ENCODE measurements around the gene EFNA2. TPM values are rescaled to one million over a fixed set of nuclear protein-coding genes. Genes with fewer than 3 reads are reported as not detected.

Gene EFNA2
- total and polyA plus RNA-seq, 9 donors: 0.42 to 4.5 (median 2.3) TPM

DNA sequence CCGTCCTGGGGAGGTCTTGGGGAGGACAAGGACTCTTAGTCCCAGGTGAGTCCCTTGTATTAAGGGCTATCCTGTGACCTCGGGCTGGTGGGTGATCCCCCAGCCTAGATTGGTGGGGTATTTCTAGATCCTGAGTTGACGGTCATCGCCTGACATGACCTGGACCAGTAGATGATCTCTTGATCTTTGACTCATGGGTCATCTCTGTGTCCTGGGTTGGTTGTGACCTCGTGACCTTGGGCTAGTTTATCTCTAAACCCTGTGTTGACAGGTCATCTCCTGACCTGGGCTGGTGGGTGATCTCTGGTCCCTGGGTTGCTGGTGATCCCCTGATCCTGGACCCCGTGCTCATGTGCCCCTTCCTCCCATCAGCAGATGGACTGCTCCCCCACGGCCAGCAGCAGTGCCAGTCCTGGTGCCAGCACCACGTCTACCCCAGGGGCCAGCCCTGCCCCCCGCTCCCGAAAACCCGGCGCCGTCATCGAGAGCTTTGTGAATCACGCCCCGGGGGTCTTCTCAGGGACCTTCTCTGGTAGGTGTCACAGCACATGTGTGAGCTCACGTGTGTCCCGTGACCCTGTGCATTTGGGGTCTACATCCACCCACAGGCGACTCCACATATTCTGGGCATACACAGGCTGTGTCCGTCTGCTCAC lies 31.0 kb upstream of the EFNA2 start:
- Histone ChIP-seq H3K27me3 (ENCODE audit: control insufficient read depth, insufficient read depth, low read length) (no peaks in the 10 kb centered on the region), H3K27ac (ENCODE audit: low read length) (no peak overlapping the region), H3K4me1 (ENCODE audit: control insufficient read depth, insufficient read depth, low read length) (peaks cover 71% of the 10 kb centered on the region), H3K36me3 (ENCODE audit: control insufficient read depth, insufficient read depth, low read length) (peaks cover 59% of the 10 kb centered on the region), H3K4me3 (ENCODE audit: low read length) (no peak overlapping the region), H3K9me3 (replicated peaks; ENCODE audit: control insufficient read depth, low read depth, low read length) (no peaks in the 10 kb centered on the region)
- no peak for DNase-seq
- 88% methylated on average over 20 of the region's 20 CpGs for WGBS (ENCODE audit: insufficient coverage)

DNA sequence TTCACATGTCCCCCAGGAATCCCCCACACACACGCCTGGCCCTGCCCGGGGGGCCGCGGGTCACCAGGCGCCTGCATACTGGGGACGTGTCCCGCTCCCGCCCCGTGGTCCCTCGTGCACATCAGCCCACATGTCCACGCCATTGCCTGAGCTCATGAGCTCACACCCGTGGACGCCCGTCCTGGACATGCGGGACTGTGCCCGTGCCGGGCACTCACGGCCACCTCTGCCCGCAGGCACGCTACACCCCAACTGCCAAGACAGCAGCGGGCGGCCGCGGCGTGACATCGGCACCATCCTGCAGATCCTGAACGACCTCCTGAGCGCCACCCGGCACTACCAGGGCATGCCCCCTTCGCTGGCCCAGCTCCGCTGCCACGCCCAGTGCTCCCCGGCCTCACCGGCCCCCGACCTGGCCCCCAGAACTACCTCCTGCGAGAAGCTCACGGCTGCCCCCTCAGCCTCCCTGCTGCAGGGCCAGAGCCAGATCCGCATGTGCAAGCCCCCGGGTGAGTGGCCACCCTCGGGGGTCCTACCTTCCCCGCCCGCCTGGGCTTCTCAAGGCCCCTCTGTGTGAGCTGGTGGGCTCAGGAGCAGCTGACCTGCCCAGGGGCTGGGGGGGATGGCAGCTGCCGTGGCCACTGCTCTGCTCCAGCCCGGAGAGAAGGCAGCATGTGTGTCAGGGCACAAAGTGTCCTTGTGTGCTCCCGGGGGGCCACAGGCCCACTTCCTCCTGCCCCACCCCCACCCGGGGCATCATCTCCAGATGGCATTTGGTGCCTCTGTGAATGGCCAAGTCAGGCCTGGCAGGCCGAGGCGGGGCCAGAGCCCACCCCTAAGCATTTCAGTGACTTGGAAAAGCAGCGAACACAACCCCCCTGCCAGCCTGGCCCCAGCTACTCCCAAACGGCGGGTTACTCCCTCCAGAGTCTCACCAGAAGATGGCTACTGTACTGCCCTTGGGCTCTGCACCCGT lies 30.2 kb upstream of the EFNA2 start:
- H3K36me3 ChIP-seq (ENCODE audit: control insufficient read depth, insufficient read depth, low read length): peaks cover 59% of the 10 kb centered on the region
- H3K27ac ChIP-seq (ENCODE audit: low read length): peak overlapping the region; percentile 9
- WGBS (ENCODE audit: insufficient coverage): 89% methylated on average over 46 of the region's 52 CpGs
- DNase-seq: peak; percentile 53
- peaks cover 79% of the 10 kb centered on the region for H3K4me1 ChIP-seq (ENCODE audit: control insufficient read depth, insufficient read depth, low read length)
- no peaks in the 10 kb centered on the region for H3K9me3 ChIP-seq (replicated peaks; ENCODE audit: control insufficient read depth, low read depth, low read length)
- H3K27me3 ChIP-seq (ENCODE audit: control insufficient read depth, insufficient read depth, low read length): no peaks in the 10 kb centered on the region
- no peak overlapping the region for H3K4me3 ChIP-seq (ENCODE audit: low read length)

DNA sequence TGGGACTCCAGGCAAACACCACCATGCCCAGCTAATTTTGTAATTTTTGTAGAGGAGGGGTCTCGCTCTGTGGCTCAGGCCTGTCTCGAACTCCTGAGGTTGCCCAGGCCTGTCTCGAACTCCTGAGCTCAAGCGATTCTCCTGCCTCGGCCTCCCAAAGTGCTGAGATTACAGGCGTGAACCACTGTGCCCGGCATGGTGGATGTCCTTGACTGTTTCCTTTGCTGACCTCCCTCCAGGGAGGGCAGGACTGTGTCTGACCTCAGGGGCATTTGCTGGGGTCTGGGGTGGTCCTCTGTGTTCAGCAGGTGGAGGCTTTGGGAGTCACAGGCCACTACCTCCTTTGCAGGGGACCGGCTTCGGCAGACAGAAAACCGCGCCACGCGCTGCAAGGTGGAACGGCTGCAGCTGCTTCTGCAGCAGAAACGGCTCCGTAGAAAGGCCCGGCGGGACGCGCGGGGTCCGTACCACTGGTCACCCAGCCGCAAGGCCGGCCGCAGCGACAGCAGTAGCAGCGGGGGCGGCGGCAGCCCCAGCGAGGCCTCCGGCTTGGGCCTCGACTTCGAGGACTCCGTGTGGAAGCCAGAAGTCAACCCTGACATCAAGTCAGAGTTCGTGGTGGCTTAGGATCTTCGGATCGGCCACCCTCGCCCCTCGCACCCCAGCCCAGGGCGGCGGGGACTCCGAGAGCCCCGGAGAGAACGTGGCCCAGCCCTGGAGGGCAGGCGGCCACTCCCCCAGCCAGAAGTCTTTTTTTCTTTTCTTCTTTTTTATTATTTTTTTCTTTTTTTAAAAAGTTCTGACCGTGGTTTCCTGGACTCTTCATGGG lies 28.8 kb upstream of the EFNA2 start:
- Histone ChIP-seq H3K36me3 (ENCODE audit: control insufficient read depth, insufficient read depth, low read length) (peaks cover 52% of the 10 kb centered on the region), H3K4me1 (ENCODE audit: control insufficient read depth, insufficient read depth, low read length) (peaks cover 81% of the 10 kb centered on the region), H3K9me3 (replicated peaks; ENCODE audit: control insufficient read depth, low read depth, low read length) (no peaks in the 10 kb centered on the region), H3K27ac (ENCODE audit: low read length) (no peak overlapping the region), H3K4me3 (ENCODE audit: low read length) (no peak overlapping the region), H3K27me3 (ENCODE audit: control insufficient read depth, insufficient read depth, low read length) (no peaks in the 10 kb centered on the region)
- no peak for DNase-seq
- 75% methylated on average over 35 of the region's 46 CpGs for WGBS (ENCODE audit: insufficient coverage)

DNA sequence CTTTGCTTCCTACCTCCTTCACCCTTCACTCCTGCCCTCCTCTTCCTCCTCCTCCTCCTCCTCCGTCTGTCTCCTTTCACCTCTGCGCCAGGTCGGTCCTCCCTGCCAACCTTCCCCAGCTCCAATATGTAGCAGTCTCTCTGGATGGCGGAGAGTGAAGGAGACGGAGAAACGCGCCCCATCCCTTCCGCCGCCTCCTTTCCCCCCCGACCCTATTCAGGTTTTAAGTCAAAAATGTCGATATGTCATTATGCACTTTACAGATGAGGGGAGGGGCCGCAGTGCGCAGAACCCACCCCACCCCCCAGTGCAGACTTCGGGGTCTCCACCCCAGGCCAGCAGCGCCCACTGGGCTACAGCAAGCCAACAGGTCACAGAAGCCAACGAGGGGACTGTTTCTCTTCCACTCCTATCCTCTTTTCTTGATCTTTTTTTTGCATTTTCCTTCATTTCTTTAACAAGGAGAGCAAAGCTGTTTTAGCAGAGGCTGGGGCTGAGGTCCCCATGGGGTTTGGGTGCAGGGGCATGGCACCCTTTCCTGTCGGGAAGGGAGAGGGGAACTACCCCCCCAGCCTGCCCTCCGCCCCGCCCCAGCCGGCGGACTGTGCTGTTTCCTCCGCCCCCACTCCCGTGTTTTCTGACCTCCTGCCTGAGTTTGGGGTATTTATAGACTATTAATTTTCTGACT lies 28.1 kb upstream of the EFNA2 start:
- 67% methylated on average over 4 of the region's 23 CpGs for WGBS (ENCODE audit: insufficient coverage)
- H3K4me3 ChIP-seq (ENCODE audit: low read length): no peak overlapping the region
- peak overlapping the region; percentile 31 for H3K27ac ChIP-seq (ENCODE audit: low read length)
- H3K36me3 ChIP-seq (ENCODE audit: control insufficient read depth, insufficient read depth, low read length): peaks cover 51% of the 10 kb centered on the region
- no peaks in the 10 kb centered on the region for H3K27me3 ChIP-seq (ENCODE audit: control insufficient read depth, insufficient read depth, low read length)
- DNase-seq: no peak
- H3K4me1 ChIP-seq (ENCODE audit: control insufficient read depth, insufficient read depth, low read length): peaks cover 81% of the 10 kb centered on the region
- H3K9me3 ChIP-seq (replicated peaks; ENCODE audit: control insufficient read depth, low read depth, low read length): no peaks in the 10 kb centered on the region

DNA sequence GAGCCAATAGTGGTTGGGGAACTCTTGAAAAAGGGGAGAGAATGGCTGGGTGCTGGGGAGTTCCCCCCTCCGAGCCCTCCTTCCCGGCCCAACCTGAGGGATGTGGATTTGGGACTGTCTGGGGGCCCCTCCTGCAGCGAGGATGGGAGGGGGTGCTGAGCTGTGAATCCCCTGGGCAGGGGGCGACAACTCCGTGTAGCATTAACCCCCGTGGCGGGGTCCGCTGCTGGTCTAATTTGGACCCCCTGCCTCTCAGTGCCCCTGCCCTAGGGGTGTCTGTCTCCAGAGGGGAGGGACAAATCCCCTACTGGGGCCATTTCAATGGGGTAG lies 27.5 kb upstream of the EFNA2 start:
- Histone ChIP-seq H3K36me3 (ENCODE audit: control insufficient read depth, insufficient read depth, low read length) (peaks cover 51% of the 10 kb centered on the region), H3K9me3 (replicated peaks; ENCODE audit: control insufficient read depth, low read depth, low read length) (no peaks in the 10 kb centered on the region), H3K27ac (ENCODE audit: low read length) (peak overlapping the region; percentile 31), H3K27me3 (ENCODE audit: control insufficient read depth, insufficient read depth, low read length) (no peaks in the 10 kb centered on the region), H3K4me1 (ENCODE audit: control insufficient read depth, insufficient read depth, low read length) (peaks cover 81% of the 10 kb centered on the region), H3K4me3 (ENCODE audit: low read length) (no peak overlapping the region)
- 64% methylated on average over 3 of the region's 8 CpGs for WGBS (ENCODE audit: insufficient coverage)
- DNase-seq: no peak

DNA sequence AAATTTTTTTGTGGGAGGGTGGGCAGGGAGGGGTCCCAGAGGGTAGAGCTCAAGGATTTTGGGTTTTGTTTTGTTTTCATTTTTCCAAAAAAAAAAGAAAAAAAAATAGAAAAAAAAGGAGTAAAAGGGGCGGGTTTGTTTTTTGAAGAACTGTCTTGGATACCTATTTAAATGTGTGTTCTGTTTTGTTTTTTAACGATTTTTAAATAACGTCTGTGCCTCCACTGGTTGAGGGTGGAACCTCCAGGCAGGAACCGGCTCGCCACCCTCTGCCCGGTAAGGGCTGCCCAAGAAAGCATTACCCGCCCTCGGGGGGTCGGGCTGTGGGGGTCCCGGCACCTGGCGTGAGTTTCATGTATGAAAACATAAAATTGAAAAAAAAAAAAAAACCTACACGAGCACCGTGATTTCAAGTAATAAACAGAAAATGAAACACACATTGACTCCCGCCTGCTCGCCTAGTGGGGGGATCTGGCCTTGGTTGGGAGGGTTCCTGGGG lies 26.9 kb upstream of the EFNA2 start:
- WGBS (ENCODE audit: insufficient coverage): 43% methylated on average over 2 of the region's 15 CpGs
- Histone ChIP-seq H3K36me3 (ENCODE audit: control insufficient read depth, insufficient read depth, low read length) (peaks cover 45% of the 10 kb centered on the region), H3K4me1 (ENCODE audit: control insufficient read depth, insufficient read depth, low read length) (peaks cover 77% of the 10 kb centered on the region), H3K27me3 (ENCODE audit: control insufficient read depth, insufficient read depth, low read length) (no peaks in the 10 kb centered on the region), H3K9me3 (replicated peaks; ENCODE audit: control insufficient read depth, low read depth, low read length) (no peaks in the 10 kb centered on the region), H3K27ac (ENCODE audit: low read length) (peak overlapping the region; percentile 90), H3K4me3 (ENCODE audit: low read length) (no peak overlapping the region)
- DNase-seq: no peak

DNA sequence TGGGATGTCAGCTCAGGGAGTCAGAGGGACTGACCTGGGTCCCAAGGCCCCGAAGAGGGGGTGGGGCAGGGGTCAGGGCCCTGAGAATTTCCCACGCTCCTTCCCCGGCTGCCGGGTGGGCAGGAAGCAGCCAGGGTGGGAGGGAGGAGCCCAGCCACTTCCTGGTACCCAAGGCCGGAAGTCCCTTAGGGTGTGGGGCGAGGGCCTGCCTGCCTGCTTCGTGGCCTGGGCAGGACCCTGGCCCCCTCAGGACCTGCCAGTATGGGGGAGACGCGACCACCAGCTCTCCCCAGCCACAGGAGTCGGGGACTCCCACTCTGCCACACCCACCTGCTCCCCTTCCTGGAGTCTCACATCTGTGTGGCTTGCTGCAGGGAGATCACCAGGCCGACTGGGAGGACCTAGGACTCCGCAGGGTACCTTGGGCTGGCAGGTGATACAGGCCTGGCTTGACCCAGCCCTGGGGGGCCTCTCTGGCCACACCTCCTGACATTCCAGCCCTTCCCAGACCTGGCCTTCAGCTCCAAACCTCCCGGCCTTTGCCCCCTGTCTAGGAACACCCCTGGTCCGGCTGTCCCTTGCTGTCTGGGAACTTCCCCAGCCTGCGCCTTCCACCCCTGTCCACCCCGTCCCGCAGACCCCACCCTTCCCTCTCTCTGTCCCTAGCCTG lies 26.3 kb upstream of the EFNA2 start:
- peaks cover 39% of the 10 kb centered on the region for H3K36me3 ChIP-seq (ENCODE audit: control insufficient read depth, insufficient read depth, low read length)
- 26% methylated on average over 12 of the region's 17 CpGs for WGBS (ENCODE audit: insufficient coverage)
- DNase-seq: peak; percentile 74
- H3K9me3 ChIP-seq (replicated peaks; ENCODE audit: control insufficient read depth, low read depth, low read length): no peaks in the 10 kb centered on the region
- H3K4me1 ChIP-seq (ENCODE audit: control insufficient read depth, insufficient read depth, low read length): peaks cover 76% of the 10 kb centered on the region
- peak overlapping the region; percentile 90 for H3K27ac ChIP-seq (ENCODE audit: low read length)
- no peak overlapping the region for H3K4me3 ChIP-seq (ENCODE audit: low read length)
- no peaks in the 10 kb centered on the region for H3K27me3 ChIP-seq (ENCODE audit: control insufficient read depth, insufficient read depth, low read length)

DNA sequence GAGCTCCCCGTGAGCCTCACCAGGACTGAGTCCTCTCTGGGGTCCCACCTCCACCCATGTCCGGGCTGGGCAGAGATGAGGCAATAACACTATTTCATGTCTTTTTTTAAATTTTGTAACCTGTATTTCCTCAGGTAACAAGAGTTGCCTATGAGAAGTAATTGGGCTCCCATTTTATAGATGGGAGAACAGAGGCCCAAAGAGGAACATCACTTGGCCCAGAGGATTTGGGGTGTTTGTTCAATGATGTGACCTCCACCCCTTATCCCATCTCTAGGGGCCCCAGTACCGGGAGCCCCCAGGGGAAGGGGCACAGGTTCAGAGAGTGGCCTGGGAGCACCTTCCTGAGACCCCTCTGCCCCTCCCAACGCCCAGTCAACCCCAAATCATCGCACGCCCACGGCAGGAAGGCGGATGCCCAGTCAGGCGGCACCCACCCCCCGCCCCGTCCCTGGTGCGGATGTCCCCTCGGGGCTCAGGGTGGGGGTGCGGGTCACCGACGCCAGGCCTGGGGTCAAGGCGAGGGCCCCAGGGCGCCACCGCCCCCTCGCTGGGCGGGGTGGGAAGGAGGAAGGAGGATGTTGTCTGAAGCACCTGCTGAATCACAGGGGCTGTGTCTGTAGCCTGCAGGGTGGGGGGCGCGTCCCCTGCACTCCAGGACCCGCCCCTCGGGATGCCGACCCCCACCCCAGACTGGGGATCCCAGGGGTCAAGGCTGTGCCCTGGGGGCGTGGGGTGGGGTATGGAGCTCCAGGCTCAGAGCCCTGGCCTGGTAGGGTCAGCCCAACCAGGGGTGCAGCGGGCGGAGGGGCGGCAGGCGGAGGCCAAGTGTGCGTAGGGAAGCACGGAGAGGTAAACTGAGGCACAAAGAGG lies 25.6 kb upstream of the EFNA2 start:
- peaks cover 32% of the 10 kb centered on the region for H3K36me3 ChIP-seq (ENCODE audit: control insufficient read depth, insufficient read depth, low read length)
- peaks cover 76% of the 10 kb centered on the region for H3K4me1 ChIP-seq (ENCODE audit: control insufficient read depth, insufficient read depth, low read length)
- no peaks in the 10 kb centered on the region for H3K27me3 ChIP-seq (ENCODE audit: control insufficient read depth, insufficient read depth, low read length)
- 18% methylated on average over 24 of the region's 33 CpGs for WGBS (ENCODE audit: insufficient coverage)
- no peaks in the 10 kb centered on the region for H3K9me3 ChIP-seq (replicated peaks; ENCODE audit: control insufficient read depth, low read depth, low read length)
- H3K4me3 ChIP-seq (ENCODE audit: low read length): peak overlapping the region; percentile 37
- peak overlapping the region; percentile 90 for H3K27ac ChIP-seq (ENCODE audit: low read length)
- no peak for DNase-seq
